A204.1 (cell line): Measurements from ENCODE around the gene GPR179.

Experiments
- FAIRE-seq: peaks from 2 replicates; lab custom pipeline; 2012; peaks lifted over from hg19 to GRCh38; lab: Jason Lieb, UNC

Gene GPR179

DNA sequence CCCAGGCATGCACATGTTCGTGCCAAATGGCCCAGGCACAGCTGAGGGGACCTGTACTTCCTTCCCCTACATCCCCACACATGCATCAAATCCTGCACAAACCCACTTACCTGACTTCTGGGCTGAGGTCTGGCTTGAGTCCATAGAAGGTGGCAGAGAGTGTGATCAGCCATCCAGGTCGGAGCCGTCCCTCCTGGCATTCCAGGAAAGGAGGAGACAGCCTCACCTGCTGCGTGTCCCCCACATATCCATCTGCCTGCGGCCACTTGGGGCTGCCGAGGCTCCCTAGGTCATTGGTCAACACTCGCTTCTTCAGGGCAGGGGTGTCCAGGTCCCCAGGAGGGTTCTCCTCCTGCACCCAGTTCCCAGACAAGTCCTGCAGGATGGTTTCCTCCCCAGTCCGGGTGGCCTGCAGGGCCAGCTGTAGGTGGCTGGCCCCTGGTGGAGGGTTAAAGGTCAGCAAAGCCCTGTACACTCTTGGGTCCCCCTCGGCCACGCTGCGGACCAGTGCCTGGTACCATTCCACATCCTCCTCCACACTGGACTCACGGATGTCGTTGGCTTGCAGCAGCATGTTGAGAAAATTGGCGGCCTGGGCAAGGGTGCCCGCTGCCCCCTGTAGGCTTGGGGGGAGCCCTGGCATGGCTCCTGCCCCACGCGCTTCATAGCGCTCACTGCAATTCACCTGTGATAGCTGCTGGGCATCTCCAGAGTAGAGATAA lies 709 bp downstream of the GPR179 start:
- no peak for FAIRE-seq

DNA sequence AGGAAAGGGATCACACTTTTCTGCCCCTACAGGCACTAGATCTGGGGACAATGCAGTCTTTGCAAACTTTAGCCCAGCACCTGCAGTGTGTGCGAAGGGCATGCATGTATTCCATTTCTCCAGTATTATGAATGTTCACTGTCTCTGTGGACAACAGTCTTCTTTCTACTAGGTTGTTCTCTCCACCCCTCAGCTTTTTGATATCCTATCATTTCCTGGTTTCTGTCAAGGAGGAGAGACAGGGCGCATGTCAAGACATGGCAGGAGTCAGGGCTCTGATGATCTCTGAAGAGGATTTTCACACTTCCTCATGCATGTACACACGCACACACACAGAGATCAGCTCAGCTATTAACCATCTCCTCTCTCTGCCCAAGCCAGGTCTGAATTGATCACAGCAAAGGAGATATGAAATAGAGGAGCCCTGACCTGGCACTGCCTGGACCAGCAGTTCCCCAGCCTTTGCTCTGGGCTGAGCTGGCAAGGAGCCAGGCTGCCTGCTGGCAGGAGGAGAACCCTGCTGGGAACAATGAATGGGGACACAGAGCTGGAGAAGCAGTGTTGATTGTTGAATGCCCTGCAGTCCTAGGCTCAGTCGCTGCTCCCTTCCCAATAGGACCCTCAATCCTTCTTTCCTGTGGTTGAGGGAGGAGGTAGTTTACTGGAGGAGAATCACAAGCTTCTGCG lies 2.6 kb downstream of the GPR179 start:
- FAIRE-seq: no peak

DNA sequence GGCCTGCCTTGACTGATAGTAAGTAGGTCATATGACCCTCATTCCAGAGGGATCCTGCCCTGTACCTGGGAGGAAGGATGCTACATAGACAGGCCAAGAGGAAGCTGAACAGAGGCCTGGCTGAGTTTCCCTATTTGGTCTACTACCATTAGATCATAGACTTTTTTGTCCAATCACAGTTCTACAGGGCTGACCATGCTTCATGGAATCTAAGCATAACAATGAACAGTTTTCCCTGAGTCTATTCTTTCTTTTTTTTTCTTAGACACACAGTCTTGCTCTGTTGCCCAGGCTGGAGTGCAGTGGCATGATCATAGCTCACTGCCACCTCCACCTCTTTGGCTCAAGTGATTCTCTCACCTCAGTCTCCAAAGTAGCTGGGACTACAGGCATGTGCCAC lies 3.9 kb downstream of the GPR179 start:
- no peak for FAIRE-seq

DNA sequence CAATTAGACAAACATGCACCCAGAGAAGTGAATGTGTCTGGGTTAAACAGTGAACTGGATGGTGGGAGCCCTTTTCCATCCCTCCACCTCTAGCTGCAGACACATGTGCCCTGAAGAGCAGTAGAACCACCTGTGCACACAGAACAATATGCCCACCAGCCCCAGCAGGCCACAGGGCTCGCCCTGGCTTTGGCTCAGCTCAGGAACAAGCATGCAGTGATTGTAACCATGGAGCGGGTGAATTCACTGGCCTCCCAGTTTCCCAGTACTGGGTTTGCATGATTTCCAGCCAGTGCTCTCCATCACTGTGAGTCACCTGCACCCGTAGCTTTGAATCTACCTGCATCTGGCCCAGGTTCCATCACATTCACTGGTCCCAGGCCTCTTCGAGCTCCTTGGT lies 5.2 kb downstream of the GPR179 start:
- no peak for FAIRE-seq

DNA sequence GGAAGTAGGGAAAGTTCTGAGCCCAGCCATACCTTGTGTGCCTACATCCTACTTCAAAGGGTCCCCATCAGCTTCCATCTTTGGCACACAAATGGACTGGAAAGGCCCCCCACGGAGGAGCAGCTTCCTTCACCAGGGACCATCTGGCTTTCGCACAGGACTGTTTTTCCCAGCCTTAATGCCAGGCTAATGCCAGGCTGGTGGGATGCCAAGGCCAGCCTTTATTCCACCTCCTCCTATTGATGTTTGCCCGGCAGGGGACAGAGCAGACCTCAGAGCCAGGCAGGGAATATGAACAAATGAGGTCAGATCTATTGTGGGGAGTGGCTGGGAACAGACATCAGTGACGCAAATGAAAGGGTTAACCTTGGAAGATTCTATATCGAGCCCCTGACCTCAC lies 5.7 kb downstream of the GPR179 start:
- FAIRE-seq: no peak

DNA sequence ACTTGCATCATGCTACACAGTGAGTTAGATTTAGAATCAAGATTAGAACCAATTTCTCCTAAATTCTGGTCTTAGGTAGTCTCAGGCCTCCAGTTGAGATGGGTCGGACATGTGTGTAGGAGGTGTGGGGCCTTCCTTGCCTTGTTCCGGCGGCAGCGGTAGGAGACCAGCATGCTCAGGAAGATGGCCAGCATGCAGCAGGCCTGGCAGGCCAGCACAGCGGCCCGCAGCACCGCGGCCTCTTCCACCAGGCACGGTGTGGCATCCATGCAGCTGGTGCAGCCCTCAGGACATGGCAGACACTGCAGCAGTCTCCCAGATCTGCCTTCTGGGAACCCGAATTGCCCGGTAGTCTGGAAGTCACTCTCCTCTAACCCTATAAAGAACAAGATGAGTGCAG lies 6.9 kb downstream of the GPR179 start:
- FAIRE-seq: no peak

DNA sequence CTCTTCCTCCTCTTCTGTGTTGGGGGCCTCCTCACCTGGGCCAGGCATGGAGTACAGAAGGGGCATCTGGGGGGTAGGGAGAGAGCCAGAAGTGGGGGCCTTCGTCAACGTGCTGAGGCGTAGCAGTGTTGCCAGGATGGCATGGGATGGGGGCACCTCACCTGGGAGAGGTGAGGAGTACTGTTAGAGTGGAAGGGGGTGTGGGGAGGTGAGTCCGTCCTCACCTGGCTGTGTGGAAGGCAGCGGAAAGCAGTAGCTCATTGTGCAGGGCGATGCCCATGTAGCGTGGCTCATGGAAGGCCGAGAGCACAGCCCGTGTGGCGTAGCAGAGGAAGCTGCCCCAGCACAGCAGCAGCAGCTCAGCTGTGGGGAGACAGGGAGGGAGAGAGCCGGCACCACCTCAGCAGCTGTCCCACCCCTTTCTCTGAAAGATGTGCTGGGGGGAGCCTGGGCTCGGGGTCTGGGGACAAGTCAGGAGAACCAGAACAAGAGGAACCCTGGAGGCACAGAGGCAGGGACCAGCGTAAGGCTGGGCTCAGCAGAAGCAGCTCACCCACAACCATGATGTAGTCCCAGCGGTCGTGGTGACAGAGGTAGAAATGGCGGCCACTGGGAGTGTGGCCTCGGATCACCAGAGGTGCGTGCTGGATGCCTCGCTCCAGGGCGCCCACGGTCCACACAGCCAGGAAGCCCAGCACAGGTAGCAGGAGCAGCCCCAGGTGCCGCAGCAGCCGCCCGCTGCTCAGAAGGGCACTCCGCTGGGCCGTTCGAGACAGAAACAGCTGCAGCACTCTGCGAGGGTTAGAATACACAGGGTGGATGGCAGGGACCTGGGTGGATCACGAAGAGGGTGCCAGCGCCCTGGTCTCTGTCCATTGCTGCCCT lies 9.0 kb downstream of the GPR179 start:
- no peak for FAIRE-seq

DNA sequence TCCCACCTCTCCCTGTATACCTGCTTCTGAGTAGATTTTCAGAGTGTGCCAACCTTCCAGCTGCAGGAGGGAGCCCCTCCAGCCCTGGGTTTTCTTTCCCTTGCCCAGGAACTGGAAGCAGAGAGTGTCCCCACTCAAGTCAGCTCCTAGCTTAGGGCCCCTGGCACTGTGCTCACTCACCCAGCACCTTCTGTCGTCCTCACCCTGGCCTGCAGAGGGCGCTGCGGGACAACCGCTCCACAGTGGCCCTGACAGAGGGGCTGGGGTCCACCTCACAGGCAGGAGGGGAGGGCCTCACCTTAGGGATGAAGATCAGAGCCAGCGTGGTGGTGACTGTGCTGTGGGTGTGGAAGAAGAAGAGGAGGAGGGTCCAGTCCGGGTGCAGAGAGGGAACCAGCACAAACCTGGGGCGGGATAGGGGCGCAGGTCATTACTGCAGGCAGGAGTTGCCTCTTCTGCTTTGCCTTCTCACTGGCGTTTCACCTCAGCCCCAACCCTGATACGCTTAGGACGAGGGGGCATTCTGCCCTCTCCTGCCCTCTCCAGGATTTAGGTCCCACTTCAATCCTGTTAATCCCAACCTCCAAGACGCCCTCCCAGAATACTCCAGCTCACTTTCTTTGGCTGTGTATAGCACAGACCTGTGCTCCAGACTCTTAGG lies 10.0 kb downstream of the GPR179 start:
- FAIRE-seq: no peak

DNA sequence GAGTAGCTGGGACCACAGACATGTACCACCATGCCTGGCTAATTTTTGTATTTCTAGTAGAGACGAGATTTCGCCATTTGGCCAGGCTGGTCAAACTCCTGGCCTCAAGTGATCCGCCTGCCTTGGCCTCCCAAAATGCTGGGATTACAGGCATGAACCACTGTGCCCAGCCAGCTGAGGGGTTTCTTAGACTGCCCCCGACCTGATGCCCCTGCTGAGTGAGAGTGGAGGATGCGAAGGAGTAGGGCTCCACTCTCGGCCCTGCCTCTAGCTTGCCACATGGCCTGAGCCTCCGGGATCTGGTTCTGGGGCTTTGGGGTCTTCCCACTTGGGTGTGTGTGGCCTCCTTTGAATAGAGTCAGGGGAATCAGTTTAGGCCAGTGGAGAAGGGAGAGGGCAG lies 11.0 kb downstream of the GPR179 start:
- FAIRE-seq: no peak

DNA sequence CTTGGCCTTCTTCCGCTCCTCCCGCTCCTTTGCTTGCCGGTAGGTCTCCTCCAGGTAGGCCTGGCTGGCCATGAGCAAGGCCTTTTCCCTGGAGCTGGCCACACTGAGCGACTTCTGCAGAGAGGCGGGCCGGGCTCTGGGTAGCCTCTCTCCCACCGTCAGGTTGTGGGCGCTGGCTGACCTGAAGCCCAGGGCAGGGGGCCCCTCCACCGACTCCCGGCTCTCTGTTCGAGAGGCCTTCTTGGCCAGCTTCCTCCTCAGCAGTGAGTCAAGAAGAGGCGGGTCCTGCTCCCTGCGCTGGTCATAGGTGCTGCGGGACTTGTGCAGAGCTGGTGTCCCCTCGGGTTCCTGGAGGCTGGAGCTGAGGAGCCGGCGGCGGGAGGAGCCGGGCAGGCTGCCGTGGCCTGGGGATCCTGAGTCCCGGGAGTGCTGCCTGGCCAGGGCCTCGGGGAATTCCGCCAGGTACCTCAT lies 12.8 kb downstream of the GPR179 start:
- FAIRE-seq: no peak

DNA sequence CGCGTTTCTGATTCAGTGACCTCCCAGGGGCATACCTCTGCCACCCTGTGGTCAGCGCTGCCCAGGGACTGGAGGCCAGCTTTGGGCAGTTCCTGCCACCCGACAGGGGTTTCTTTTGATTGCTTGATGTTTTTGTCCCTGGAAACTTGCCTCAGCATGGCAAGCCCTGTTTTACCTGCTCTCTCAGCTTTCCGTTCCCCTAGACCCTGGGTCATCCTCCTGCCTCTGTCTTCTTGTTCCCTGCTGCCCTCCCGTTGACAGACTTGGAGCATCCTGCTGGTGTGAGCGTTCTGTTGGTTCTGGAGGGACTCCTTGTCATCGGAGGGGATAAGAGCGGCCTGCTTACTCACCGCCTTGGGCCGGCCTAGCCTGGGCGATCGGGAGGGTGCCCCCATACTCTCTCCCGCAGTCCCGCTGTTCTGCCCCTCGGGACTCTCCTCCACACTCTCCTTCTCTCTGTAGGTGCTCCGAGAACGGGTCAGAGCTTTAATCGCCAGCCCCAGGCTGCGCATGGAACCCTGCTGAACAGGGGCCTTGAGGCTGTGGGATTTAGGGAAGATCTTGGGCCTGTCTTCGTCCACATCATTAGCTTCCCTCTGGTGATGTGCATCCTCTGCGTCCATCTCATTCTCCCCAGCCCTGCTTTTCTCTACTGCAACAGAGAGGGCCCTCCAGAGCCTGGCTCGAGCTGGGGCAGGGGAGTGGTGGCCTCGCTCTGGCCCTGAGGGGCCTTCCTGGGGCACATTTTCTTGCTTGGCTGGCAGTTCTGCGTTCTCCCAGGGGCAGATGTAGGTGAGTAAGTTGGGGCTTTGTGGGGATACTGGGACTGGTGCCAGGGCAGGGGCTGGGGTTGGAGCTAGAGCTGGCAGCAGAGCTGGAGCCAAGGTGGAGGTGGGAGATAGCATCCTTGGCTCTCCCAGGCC lies 13.7 kb downstream of the GPR179 start:
- FAIRE-seq: no peak

DNA sequence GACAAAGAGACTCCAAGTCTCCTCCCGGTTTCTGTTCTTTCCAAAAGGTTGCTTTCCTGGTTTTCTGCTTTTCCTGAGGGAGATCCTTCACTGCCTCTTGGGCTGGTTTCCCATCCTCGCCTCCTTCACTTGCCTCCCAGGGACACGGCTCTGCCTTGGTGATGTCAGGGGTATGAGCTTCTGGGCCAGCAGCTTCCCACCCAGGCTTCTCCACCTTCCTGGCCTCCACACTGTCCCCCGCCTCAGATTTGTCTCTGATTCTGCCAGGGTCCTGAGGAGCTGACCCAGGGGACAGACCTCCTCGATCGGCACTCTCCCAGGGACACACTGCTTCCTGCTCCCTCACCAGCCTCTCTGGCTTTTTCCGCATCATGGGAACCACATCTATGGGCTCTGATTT lies 14.5 kb downstream of the GPR179 start:
- no peak for FAIRE-seq

DNA sequence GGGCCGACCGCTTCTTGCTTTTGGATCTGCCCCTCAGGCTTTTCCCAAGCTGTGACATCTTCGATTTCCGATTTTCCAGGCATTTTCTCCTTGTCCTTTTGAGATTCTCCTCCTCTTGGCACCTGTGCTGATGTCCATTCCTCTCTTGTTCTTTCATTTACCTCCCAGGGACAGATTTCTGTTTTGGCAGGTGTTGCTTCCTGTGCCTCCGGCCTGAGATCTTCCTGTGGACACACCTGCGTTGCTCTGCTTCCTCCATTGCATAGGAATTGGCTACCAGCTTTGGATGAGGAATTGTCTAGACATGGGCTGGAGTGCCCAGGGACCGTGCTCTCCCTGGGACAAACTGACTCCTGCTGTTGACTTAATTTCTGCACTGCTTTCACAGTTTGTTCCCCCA lies 15.1 kb downstream of the GPR179 start:
- no peak for FAIRE-seq

DNA sequence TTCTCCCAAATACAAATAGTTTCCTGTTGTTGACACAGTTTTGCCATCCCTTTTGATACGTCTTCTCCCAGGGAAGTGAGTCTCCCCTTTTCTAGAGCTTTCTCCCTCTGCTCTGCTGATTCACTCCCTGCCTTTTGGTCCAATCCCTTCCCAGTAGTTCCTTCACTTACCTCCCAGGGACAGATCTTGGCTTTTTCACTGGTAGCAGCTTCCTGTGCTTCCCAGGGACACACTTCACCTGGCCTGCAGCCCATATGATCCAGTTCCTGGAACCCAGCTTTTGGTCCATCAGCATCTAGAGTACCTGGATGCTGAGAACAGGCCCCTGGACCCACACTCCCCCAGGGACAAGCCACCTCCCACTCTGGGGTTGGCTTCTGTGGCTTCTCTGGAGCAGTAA lies 15.8 kb downstream of the GPR179 start:
- FAIRE-seq: no peak

DNA sequence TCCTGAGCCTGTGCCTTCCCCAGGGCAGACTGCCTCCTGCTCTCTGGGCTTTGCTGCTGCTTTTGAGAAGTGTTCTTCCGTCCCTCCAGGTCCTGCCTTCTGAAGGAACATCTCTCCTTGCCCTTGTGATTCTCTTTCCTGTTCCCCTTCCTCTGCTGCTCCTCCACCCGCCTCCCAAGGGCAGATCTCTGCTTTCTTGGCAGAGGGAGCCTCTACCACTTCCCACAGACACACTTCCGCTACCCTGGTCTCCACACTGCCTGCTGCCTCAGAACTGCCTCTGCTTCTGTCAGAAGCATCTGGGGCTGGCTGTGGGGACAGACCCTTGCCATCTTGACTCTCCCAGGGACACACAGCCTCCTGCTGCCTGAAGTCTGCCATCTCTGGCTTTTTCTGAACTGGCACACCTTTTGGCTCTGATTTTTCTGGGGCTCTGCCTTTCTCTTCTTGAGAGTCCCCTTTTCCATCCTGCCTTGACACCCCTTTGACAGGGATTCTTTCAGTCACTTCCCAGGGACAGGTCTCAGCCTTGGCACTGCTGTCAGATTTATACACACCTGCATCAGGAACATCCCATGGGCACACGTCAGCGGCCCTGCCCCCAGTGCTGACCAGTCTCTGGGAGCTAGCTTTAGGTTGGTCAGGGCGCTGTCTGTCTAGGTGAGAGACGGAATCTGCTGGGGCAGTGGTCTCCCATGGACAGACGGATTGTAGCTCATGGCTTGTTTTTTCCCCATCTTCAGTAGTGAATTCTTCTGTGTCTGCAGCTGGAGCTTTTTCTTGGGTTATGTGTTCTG lies 16.6 kb downstream of the GPR179 start:
- no peak for FAIRE-seq

DNA sequence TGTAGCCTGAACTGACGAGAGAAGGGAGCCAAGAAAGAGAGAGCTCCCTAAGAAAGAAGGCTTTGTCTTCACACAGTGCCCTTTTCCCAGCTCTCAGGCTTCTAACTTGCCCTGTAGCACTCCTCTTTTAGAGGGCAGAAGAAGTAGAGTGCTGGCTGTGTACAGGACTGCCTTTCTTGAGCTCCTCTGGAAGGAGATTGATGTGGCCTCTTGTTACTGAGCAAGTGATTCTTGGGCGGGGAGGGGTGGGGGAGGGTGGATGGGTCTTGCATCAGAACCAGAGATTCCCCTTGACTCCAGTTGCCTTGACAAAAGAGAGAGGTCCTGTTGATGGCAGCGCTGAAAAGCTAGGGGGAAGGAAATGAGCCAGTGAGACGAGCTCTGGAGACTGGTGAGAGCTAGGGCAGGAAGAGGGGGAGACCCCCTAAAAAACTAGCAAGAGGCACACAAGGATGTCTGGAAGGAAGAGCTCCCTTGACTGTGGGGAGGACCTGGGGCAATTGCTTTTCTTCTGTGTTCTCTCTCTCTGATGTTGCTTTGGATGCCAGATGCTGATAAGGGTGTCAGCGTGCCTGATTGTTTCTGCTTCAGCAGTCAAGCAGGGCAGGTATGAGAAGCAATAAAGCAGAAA lies 18.4 kb downstream of the GPR179 start:
- no peak for FAIRE-seq

DNA sequence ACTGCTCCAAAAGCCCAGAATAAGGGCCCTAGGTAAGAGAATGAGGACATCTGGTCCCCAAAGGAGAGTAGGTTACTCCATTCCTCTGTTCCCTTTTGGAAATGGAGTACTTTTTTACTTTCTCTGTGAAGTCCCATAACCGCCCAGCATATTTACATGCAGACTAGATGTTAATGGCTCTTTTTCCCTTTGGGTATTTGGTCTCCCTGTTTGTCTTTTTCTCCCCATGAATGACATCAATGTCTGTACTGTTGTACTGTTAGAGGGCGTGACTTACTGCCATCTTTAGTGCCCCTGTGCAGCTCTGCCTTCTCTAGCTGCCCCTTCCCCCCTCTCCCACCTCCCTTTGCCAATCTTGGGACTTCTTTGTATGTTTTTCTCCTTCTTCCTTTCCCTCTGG lies 19.0 kb downstream of the GPR179 start:
- FAIRE-seq: no peak

DNA sequence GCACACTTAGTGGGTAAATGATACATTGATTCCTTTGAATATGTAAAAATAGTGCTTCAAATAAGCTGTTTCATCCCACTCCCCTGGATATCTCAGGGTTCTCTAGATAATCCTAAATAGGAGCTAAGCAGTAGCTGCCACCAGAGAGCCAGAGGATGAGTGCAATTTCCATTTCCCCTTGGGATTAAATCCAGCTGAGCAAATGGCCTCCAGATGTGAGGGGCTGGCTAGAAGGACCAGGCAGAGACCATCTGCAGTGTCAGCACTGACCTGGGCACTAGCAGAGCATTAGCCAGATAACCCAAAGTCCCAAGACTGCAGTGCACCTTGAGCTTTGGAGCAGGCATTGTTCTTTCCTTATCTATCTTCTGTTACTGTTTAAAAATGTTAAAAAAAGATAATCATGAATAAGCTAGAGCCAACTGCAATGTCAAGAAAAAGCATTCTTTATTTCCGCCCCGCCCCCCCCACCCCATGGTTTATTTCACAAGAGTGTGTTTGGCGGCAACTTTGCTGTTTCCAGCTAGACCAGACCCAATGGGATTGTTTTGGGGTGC lies 19.5 kb downstream of the GPR179 start:
- FAIRE-seq: no peak

DNA sequence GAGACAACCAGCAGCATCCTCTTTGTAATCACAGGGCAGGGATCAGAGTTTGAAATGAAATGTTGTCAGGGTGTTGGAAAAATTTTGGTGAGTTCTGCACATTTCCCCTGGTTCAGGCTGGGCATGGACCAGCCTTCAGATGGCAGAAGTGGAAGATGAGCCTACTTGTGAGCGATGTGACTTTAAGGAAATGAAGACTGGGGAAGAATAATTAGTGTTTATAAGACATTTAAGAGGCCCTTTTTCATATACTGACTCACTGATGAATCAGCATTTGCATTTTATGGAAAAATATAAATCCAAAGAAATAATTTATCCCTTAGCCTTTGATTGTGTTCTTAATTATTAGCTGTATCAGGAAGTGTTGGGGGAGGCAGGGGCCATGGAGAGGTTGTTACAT lies 20.9 kb downstream of the GPR179 start:
- no peak for FAIRE-seq
